GM12875 (cell line): ENCODE results near the gene LMX1A.

Source experiments
- H3K4me3 ChIP-seq: one replicate; pipeline ENCODE4 v1.5.1; 2011; ENCODE audit warnings: low read depth, low read length, control low read depth
- CTCF ChIP-seq: IDR thresholded peaks from 2 replicates; pipeline ENCODE4 v1.5.1; 2011; ENCODE audit warnings: low read depth, mild to moderate bottlenecking, control low read depth, inconsistent platforms, low read length, moderate library complexity, borderline replicate concordance; ENCODE audit not compliant: insufficient read depth

The LMX1A gene

GRCh38 chr1:165215676-165216075 is 140.8 kb downstream of the LMX1A start:
- no peak for TF ChIP-seq CTCF

GRCh38 chr1:165212229-165212628 is 144.3 kb downstream of the LMX1A start:
- H3K4me3 ChIP-seq = no peak overlapping the region
- no peak for TF ChIP-seq CTCF

More at GRCh38 chr1:165215676-165216075, 140.8 kb downstream of the LMX1A start:
- H3K4me3 ChIP-seq = no peak overlapping the region

- no peak for TF ChIP-seq CTCF
- H3K4me3 ChIP-seq = no peak overlapping the region
Observed at GRCh38 chr1:165207853-165208515, 148.5 kb downstream of the LMX1A start.

GRCh38 chr1:165205145-165205544 is 151.4 kb downstream of the LMX1A start:
- TF ChIP-seq CTCF = no peak
- H3K4me3 ChIP-seq = no peak overlapping the region

GRCh38 chr1:165204548-165204947 is 152.0 kb downstream of the LMX1A start:
- TF ChIP-seq CTCF = no peak
- no peak overlapping the region for H3K4me3 ChIP-seq

- no peak overlapping the region for H3K4me3 ChIP-seq
- no peak for TF ChIP-seq CTCF
Observed at GRCh38 chr1:165191087-165191486, 165.4 kb downstream of the LMX1A start.

GRCh38 chr1:165189913-165190312 is 166.6 kb downstream of the LMX1A start:
- H3K4me3 ChIP-seq = no peak overlapping the region
- no peak for TF ChIP-seq CTCF
